ENCODE data around the gene CTNNA1. TPM values are rescaled to one million over a fixed set of nuclear protein-coding genes. Genes with fewer than 3 reads are reported as not detected.

CTNNA1 gene
- total and polyA plus RNA-seq, 2 of the 8 experiments (the other 6 are each of a cell fraction or from before 2014, with no cell fraction given): 115 to 349 TPM

DNA sequence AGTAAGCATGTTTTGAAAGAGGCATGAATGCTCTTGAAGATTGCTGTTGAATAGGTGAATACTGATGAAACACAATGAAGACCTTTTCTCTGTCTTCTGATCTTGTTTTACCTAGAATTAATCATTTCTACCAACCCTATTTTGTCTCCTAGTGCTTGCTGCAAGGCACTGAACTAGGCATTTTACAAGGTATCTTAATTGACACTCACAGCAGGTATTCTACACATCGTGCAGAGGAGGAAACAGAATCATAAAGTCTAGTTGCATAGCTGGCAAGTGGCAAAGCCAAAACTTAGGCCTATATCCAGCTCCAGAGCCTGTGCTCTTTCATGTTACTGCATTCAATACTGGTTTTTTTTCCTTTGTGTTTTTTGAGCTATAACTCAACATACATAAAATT, 50.7 kb downstream of the CTNNA1 start:
- no peak overlapping the region for H3K9ac ChIP-seq (replicated peaks in 1 of 4; ENCODE audit: extremely low read depth in 1 of 4, low read depth in 3 of 4, low read length in 3 of 4)
- H3K4me2 ChIP-seq (ENCODE audit: insufficient read depth in 1 of 2, low read depth in 2 of 2, low read length in 2 of 2): no peak overlapping the region
- no peak overlapping the region for H4K91ac ChIP-seq (replicated peaks; ENCODE audit: insufficient read length, low read length)
- no peaks in the 10 kb centered on the region for H4K20me1 ChIP-seq (replicated peaks in 1 of 2; ENCODE audit: control insufficient read depth in 1 of 2, insufficient read depth in 2 of 2, low read length in 2 of 2)
- H3K79me1 ChIP-seq (ENCODE audit: low read depth, low read length): no peaks in the 10 kb centered on the region; the same call in 1 of the 2 replicates
- H2BK12ac ChIP-seq (ENCODE audit: low read depth, low read length): no peak overlapping the region
- H3K4me1 ChIP-seq (replicated peaks in 1 of 4; ENCODE audit: control insufficient read depth in 3 of 4, insufficient read depth in 4 of 4, low read length in 3 of 4): no peaks in the 10 kb centered on the region; a peak in 1 of 7 replicates
- FAIRE-seq (no peak), DNase-seq (ENCODE audit: low read depth in 1 of 2, low spot score in 2 of 2) (no peak)
- ChIA-PET POLR2A (ENCODE audit: partially characterized antibody) (no interaction called here), CTCF (ENCODE audit: partially characterized antibody) (interaction anchor here (0.7 to 5.2 kb wide), 4 partner anchors 11 to 67 kb away, joined by 3 to 38 read pairs (median 9); no protein-coding TSS in a partner anchor)
- no peak overlapping the region for H3K14ac ChIP-seq (ENCODE audit: insufficient read length)
- no peak overlapping the region for H3K4ac ChIP-seq (replicated peaks; ENCODE audit: insufficient read length, low read depth, low read length)
- no peak overlapping the region for H2AFZ ChIP-seq (ENCODE audit: low read length)
- H3K27me3 ChIP-seq (replicated peaks in 1 of 4; ENCODE audit: control insufficient read depth in 3 of 4, extremely low read depth in 1 of 4, insufficient read depth in 3 of 4, low read length in 3 of 4): no peaks in the 10 kb centered on the region
- H3K27ac ChIP-seq (ENCODE audit: low read depth, low read length): no peak overlapping the region
- H2BK20ac ChIP-seq (ENCODE audit: low read length): no peak overlapping the region
- no peak overlapping the region for H3K56ac ChIP-seq (replicated peaks; ENCODE audit: insufficient read length, low read depth, low read length)
- H2BK120ac ChIP-seq (replicated peaks; ENCODE audit: low read depth, low read length): no peak overlapping the region
- no peak overlapping the region for H2AK5ac ChIP-seq (ENCODE audit: low read depth, low read length)
- H3K23ac ChIP-seq (ENCODE audit: insufficient read length): no peak overlapping the region
- peaks cover 0 to 77% of the 10 kb centered on the region in 2 experiments; a peak in 3 of 4 replicates for H3K79me2 ChIP-seq (ENCODE audit: control insufficient read depth in 1 of 2, insufficient read depth in 2 of 2, low read length in 2 of 2)
- H3K18ac ChIP-seq (ENCODE audit: extremely low read depth, low read length): no peak overlapping the region
- WGBS, 2 experiments (ENCODE audit: extremely low coverage in 1 of 2, insufficient coverage in 1 of 2, insufficient read length in 1 of 2, insufficient replicate concordance in 2 of 2, low coverage in 1 of 2, low lambda C conversion rate in 2 of 2, missing lambda C conversion rate in 1 of 2): 81% methylated on average over 1 of the region's 1 CpG; no CpG with 5 or more reads in 1 of the 2 experiments
- H4K8ac ChIP-seq (ENCODE audit: extremely low read depth, insufficient read depth, low read length): no peak overlapping the region
- H3K36me3 ChIP-seq (ENCODE audit: control insufficient read depth in 2 of 4, insufficient read depth in 4 of 4, low read length in 3 of 4): peaks cover 0 to 4% (median 0%) of the 10 kb centered on the region in 4 experiments; a peak in 3 of 8 replicates
- no peak overlapping the region for H2BK15ac ChIP-seq (ENCODE audit: low read length)
- no peak overlapping the region for H4K5ac ChIP-seq (ENCODE audit: insufficient read length, low read depth, low read length)
- H3K9me3 ChIP-seq (ENCODE audit: insufficient read depth in 2 of 2, low read depth in 1 of 2, low read length in 1 of 2): no peaks in the 10 kb centered on the region
- no peak overlapping the region for H3K4me3 ChIP-seq (ENCODE audit: extremely low read depth in 1 of 4, insufficient read depth in 2 of 4, low read depth in 3 of 4, low read length in 4 of 4)
- no peaks in the 10 kb centered on the region for H3K23me2 ChIP-seq (ENCODE audit: low read depth, low read length)
- no peak overlapping the region for H2BK5ac ChIP-seq (ENCODE audit: low read depth, low read length)
- TF ChIP-seq RAD21 (IDR thresholded peaks at IDR 0.05 in 1 of 2, conservative IDR thresholded peaks at IDR 0.05 in 1 of 2; ENCODE audit: low read depth in 2 of 2, low read length in 2 of 2): no peak
- TF ChIP-seq SIX5 (IDR thresholded peaks at IDR 0.05; ENCODE audit: low read depth, low read length): no peak
- no peak for TF ChIP-seq EZH2 (IDR thresholded peaks at IDR 0.05; ENCODE audit: low read depth, low read length, severe bottlenecking)
- TF ChIP-seq TEAD4 (IDR thresholded peaks at IDR 0.05; ENCODE audit: low read depth, low read length): no peak
- TF ChIP-seq, protein P1, sequence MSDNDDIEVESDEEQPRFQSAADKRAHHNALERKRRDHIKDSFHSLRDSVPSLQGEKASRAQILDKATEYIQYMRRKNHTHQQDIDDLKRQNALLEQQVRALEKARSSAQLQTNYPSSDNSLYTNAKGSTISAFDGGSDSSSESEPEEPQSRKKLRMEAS (IDR thresholded peaks at IDR 0.05): no peak
- TF ChIP-seq TAF1 (IDR thresholded peaks at IDR 0.05; ENCODE audit: low read depth, low read length): no peak
- no peak for TF ChIP-seq KDM5A (IDR thresholded peaks at IDR 0.05; ENCODE audit: low read length)
- TF ChIP-seq RXRA (IDR thresholded peaks at IDR 0.05; ENCODE audit: insufficient read depth, low read depth, low read length): no peak
- no peak for TF ChIP-seq TCF12 (IDR thresholded peaks at IDR 0.05; ENCODE audit: low read depth, low read length)
- no peak for TF ChIP-seq POLR2A (IDR thresholded peaks at IDR 0.05; ENCODE audit: control extremely low read depth in 1 of 2, low read depth in 2 of 2, low read length in 2 of 2)
- TF ChIP-seq EGR1 (IDR thresholded peaks at IDR 0.05; ENCODE audit: borderline replicate concordance, low read depth, low read length): no peak
- no peak for TF ChIP-seq CEBPB (IDR thresholded peaks at IDR 0.05; ENCODE audit: low read depth, low read length)
- no peak for TF ChIP-seq CTBP2 (IDR thresholded peaks at IDR 0.05; ENCODE audit: borderline replicate concordance, insufficient read depth, insufficient read length, low read length)
- TF ChIP-seq EP300 (IDR thresholded peaks at IDR 0.05; ENCODE audit: borderline replicate concordance in 1 of 2, low read depth in 2 of 2, low read length in 2 of 2): no peak
- no peak for TF ChIP-seq SIRT6 (IDR thresholded peaks at IDR 0.05; ENCODE audit: low read length)
